HCT116 (cell line): ENCODE results near the gene METRN. TPM values are rescaled to one million over a fixed set of nuclear protein-coding genes. Genes with fewer than 3 reads are reported as not detected.

Experiments used
- ATAC-seq: fragments of 200-7000 bp; cut with Tn5 transposase; 2 replicates; pipeline ENCODE4 v1.9.1; 2020; ENCODE audit warnings: mild to moderate bottlenecking, moderate library complexity
- BruUV-seq: library from RNA; stranded (reverse); fragments of 400-500 nt; replicated peaks from 2 replicates; lab custom pipeline; 2021; lab: Mats Ljungman, UMichigan
- CTCF ChIA-PET: fragments of 300-600 bp; sonication (Branson Sonifier 250); formaldehyde crosslinking; loops from one replicate; lab custom pipeline; 2021; ENCODE audit warnings: antibody characterized with exemption; lab: Charles Lee
- POLR2A ChIA-PET: fragments of 300-600, 350-600 bp; sonication (Branson Sonifier 250); formaldehyde crosslinking; loops from one replicate; lab custom pipeline; 2021; ENCODE audit warnings: antibody characterized with exemption; lab: Charles Lee
- RAD21 ChIA-PET, 2 experiments: fragments of 300-600 bp; sonication (Branson Sonifier 250); formaldehyde crosslinking; loops; one replicate each; lab custom pipeline; 2023; ENCODE audit warnings: low total read pairs in 2 of 2; ENCODE audit not compliant: uncharacterized antibody in 2 of 2, unreplicated experiment in 2 of 2, low non-redundant PET in 1 of 2; lab: Charles Lee
- DNase-seq: peaks from one replicate; pipeline ENCODE4 v3.0.0-alpha.2; 2010; ENCODE audit warnings: low read depth, low spot score
- H2AFZ ChIP-seq: fragments of 200-600 bp; shearing (Covaris generic), sonication (generic); 2 replicates; pipeline ENCODE4 v1.6.1; 2017; ENCODE audit warnings: low read depth, mixed run types, mixed read lengths, antibody characterized with exemption, low read length; ENCODE audit not compliant: poor library complexity, severe bottlenecking
- H3K27ac ChIP-seq: 2 replicates; pipeline ENCODE4 v1.5.1; 2012; ENCODE audit warnings: low read depth, low read length
- H3K27me3 ChIP-seq: fragments of 200-600 bp; sonication (generic); 2 replicates; pipeline ENCODE4 v1.6.1; 2016; ENCODE audit warnings: mixed run types, low read length, mixed read lengths; ENCODE audit not compliant: insufficient read depth
- H3K36me3 ChIP-seq, 2 experiments: fragments of 200-500 bp in 1 of 2; fragments of 200-600 bp in 1 of 2; sonication (Bioruptor generic) in 1 of 2; sonication (generic) in 1 of 2; 2 replicates each; pipeline versions ENCODE4 v1.5.1 to v1.6.1; 2014 to 2016; ENCODE audit warnings: low read length in 2 of 2, inconsistent platforms in 1 of 2, mixed read lengths in 1 of 2, mixed run types in 1 of 2; ENCODE audit not compliant: insufficient read depth in 2 of 2, control insufficient read depth in 1 of 2
- H3K4me1 ChIP-seq, 2 experiments: fragments of 200-600 bp in 1 of 2; sonication (generic) in 1 of 2; 2 replicates each; pipeline versions ENCODE4 v1.5.1 to v1.6.1; 2012 to 2017; ENCODE audit warnings: low read length in 2 of 2, inconsistent platforms in 1 of 2, mild to moderate bottlenecking in 1 of 2, mixed read lengths in 1 of 2, mixed run types in 1 of 2, moderate library complexity in 1 of 2; ENCODE audit not compliant: insufficient read depth in 2 of 2, control insufficient read depth in 1 of 2
- H3K4me2 ChIP-seq: fragments of 200-600 bp; sonication (generic); 2 replicates; pipeline ENCODE4 v1.6.1; 2017; ENCODE audit warnings: mixed run types, low read length, mixed read lengths
- H3K4me3 ChIP-seq, 2 experiments: fragments of 200-600 bp in 1 of 2; sonication (generic) in 1 of 2; replicated peaks in 1 of 2; 2 replicates each; pipeline ENCODE4 v1.5.1; 2011 to 2016; ENCODE audit warnings: low read length in 2 of 2, control low read depth in 1 of 2, low read depth in 1 of 2, mild to moderate bottlenecking in 1 of 2, mixed read lengths in 1 of 2, mixed run types in 1 of 2
- H3K79me2 ChIP-seq: fragments of 200-600 bp; sonication (generic); 2 replicates; pipeline ENCODE4 v1.6.1; 2017; ENCODE audit warnings: mild to moderate bottlenecking, mixed run types, low read length, moderate library complexity, mixed read lengths; ENCODE audit not compliant: insufficient read depth
- H3K9ac ChIP-seq: fragments of 200-600 bp; sonication (generic); 2 replicates; pipeline ENCODE4 v1.6.1; 2016; ENCODE audit warnings: low read length, mixed read lengths
- H3K9me2 ChIP-seq: fragments of 200-600 bp; sonication (generic), shearing (Covaris generic); 2 replicates; pipeline ENCODE4 v1.6.1; 2017; ENCODE audit warnings: mixed run types, mild to moderate bottlenecking, moderate library complexity; ENCODE audit not compliant: insufficient read depth
- H3K9me3 ChIP-seq, 2 experiments: fragments of 200-500 bp in 1 of 2; fragments of 200-600 bp in 1 of 2; sonication (Bioruptor generic) in 1 of 2; sonication (generic) in 1 of 2; 2 replicates each; pipeline ENCODE4 v1.6.1; 2014 to 2017; ENCODE audit warnings: low read length in 2 of 2, mixed read lengths in 2 of 2, inconsistent platforms in 1 of 2, low read depth in 1 of 2, mild to moderate bottlenecking in 1 of 2, mixed run types in 1 of 2, moderate library complexity in 1 of 2; ENCODE audit not compliant: control insufficient read depth in 1 of 2, insufficient read depth in 1 of 2
- H4K20me1 ChIP-seq: fragments of 200-600 bp; sonication (generic), shearing (Covaris generic); 2 replicates; pipeline ENCODE4 v1.6.1; 2017; ENCODE audit warnings: mixed run types, mild to moderate bottlenecking, moderate library complexity; ENCODE audit not compliant: insufficient read depth
- CEBPB ChIP-seq: IDR thresholded peaks from 2 replicates; pipeline ENCODE4 v1.6.1; 2012; ENCODE audit warnings: low read depth
- EGR1 ChIP-seq: IDR thresholded peaks from 2 replicates; pipeline ENCODE4 v1.6.1; 2012; ENCODE audit warnings: low read depth
- EZH2 ChIP-seq: fragments of 200-600 bp; sonication (generic); IDR thresholded peaks from 2 replicates; pipeline ENCODE4 v1.6.1; 2017; ENCODE audit warnings: antibody characterized with exemption, mixed run types
- EZH2phosphoT487 ChIP-seq: fragments of 200-600 bp; IDR thresholded peaks from 2 replicates; pipeline ENCODE4 v1.6.1; 2018; ENCODE audit warnings: antibody characterized with exemption, borderline replicate concordance
- JUND ChIP-seq: IDR thresholded peaks from 2 replicates; pipeline ENCODE4 v1.6.1; 2012
- MAX ChIP-seq: IDR thresholded peaks from 2 replicates; pipeline ENCODE4 v1.6.1; 2012
- POLR2A ChIP-seq: IDR thresholded peaks from 2 replicates; pipeline ENCODE4 v1.7.0; 2011; ENCODE audit warnings: borderline replicate concordance; ENCODE audit not compliant: insufficient read depth, insufficient read length; ENCODE audit errors: extremely low read depth
- POLR2AphosphoS5 ChIP-seq: IDR thresholded peaks from 2 replicates; pipeline ENCODE4 v1.6.1; 2011; ENCODE audit warnings: mild to moderate bottlenecking, low read depth, low read length, moderate library complexity
- SRF ChIP-seq: IDR thresholded peaks from 2 replicates; pipeline ENCODE4 v1.6.1; 2012; ENCODE audit warnings: low read depth
- TCF7L2 ChIP-seq: IDR thresholded peaks from 2 replicates; pipeline ENCODE4 v1.7.0; 2011; ENCODE audit warnings: borderline replicate concordance, inconsistent platforms; ENCODE audit not compliant: insufficient read depth, insufficient read length; ENCODE audit errors: extremely low read depth
- intact Hi-C: fragments of 100-400 bp; cut with micrococcal nuclease; formaldehyde crosslinking; loops from 2 replicates; pipeline ENCODE4 v1.10.0; 2022
- total RNA-seq: library from RNA; stranded (reverse); gene quantifications from one replicate; pipeline ENCODE4 v1.2.1, GENCODE V29; 2021; ENCODE audit not compliant: unreplicated experiment

METRN gene
- total RNA-seq, 1 experiment from 2014 or later, result 193 TPM

- TF ChIP-seq MAX (peak; percentile 96), TCF7L2 (peak; percentile 13), EGR1 (no peak), EZH2 (no peak)
These were observed 19.4 kb upstream of the METRN start (continued) for GRCh38 chr16:695355-696089.

GRCh38 chr16:698911-699671, 15.8 kb upstream of the METRN start:
- CTCF ChIA-PET, result no interaction called here
- H2AFZ ChIP-seq, result no peak overlapping the region
- H3K9me3 ChIP-seq, result no peaks in the 10 kb centered on the region
- H3K27ac ChIP-seq, result no peak overlapping the region
- H3K4me3 ChIP-seq, result no peak overlapping the region
- POLR2A ChIA-PET, result no interaction called here
- peaks cover 10 to 28% of the 10 kb centered on the region in 2 experiments for H3K4me1 ChIP-seq
- no peaks in the 10 kb centered on the region for H3K27me3 ChIP-seq
- H3K9me2 ChIP-seq, result no peaks in the 10 kb centered on the region
- no peaks in the 10 kb centered on the region for H4K20me1 ChIP-seq
- ATAC-seq (no peak), DNase-seq (no peak)
- TF ChIP-seq JUND (no peak), CEBPB (no peak), TCF7L2 (no peak), POLR2A (no peak), EZH2 (no peak), POLR2AphosphoS5 (no peak), SRF (no peak), EZH2phosphoT487 (no peak)
- intact Hi-C loops, result no loop called here
- RAD21 ChIA-PET, result no interaction called here
- no TSS peak for BruUV-seq
- no peak overlapping the region for H3K9ac ChIP-seq
- H3K36me3 ChIP-seq, result no peaks in the 10 kb centered on the region; a peak in 2 of 4 replicates
- no peak overlapping the region for H3K4me2 ChIP-seq
- peaks cover 29% of the 10 kb centered on the region for H3K79me2 ChIP-seq
